ENCODE results near the gene LIMK1.
"Not testable (repeated sequence)": the region's sequence is repeated elsewhere in the genome, so short reads cannot be mapped to it uniquely, and the experiment has no call there.

The LIMK1 gene

DNA sequence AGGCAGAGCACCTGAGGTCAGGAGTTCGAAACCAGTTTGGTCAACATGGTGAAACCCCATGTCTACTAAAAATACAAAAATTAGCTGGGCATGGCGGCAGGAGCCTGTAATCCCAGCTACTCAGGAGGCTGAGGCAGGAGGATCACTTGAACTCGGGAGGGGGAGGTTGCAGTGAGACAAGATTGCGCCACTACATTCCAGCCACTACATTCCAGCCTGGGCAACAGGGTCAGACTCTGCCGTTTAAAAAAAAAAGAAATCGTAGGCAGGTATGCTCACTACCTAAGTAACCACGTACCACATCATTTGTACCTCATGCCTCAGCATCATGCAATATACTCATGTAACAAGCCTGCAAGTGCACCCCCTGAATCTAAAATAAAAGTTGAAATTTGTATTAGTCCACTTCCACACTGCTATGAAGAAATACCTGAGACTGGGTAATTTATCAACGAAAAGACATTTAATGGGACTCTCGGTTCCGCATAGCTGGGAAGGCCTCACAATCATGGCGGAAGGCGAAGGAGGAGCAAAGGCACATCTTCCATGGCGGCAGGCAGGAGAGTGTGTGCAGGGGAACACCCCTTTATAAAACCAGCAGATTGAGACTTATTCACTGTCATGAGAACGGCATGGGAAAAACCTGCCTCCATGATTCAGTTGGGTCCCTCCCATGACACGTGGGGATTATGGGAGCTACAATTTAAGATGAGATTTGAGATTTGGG, 82.4 kb downstream of the LIMK1 start:
- H3K27ac ChIP-seq: no peak overlapping the region
- no peak for DNase-seq (ENCODE audit: low read depth, low spot score)

DNA sequence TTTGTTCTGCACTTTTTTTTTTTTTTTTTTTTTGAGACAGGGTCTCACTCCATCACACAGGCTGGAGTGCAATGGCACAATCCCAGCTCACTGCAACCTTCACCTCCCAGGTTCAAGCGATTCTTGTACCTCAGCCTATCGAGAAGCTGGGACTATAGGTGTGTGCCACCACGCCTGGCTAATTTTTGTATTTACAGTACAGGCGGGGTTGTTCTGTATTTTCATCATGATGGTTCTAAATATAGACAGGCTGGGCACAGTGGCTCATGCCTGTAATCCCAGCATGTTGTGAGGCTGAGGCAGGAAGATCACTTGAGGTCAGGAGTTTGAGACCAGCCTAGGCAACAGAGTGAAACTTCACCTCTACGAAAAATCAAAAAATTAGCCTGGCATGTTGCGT, 83.7 kb downstream of the LIMK1 start:
- H3K27ac ChIP-seq: peak overlapping the region; percentile 28
- not testable (repeated sequence) for DNase-seq (ENCODE audit: low read depth, low spot score)
